ENCODE results near the gene SLC13A2.
"Not testable (repeated sequence)": the region's sequence is repeated elsewhere in the genome, so short reads cannot be mapped to it uniquely, and the experiment has no call there.

SLC13A2 gene

GRCh38 chr17:28518132-28518531 lies 44.7 kb downstream of the SLC13A2 start:
- DNase-seq (ENCODE audit: low read depth): no peak

GRCh38 chr17:28518578-28518977 lies 45.1 kb downstream of the SLC13A2 start:
- no peak for DNase-seq (ENCODE audit: low read depth)

GRCh38 chr17:28519236-28519635 lies 45.8 kb downstream of the SLC13A2 start:
- DNase-seq (ENCODE audit: low read depth): no peak

- DNase-seq (ENCODE audit: low read depth): no peak
Measured at GRCh38 chr17:28520687-28521086, 47.2 kb downstream of the SLC13A2 start.

- no peak for DNase-seq (ENCODE audit: low read depth)
Measured at GRCh38 chr17:28521311-28522085, 48.1 kb downstream of the SLC13A2 start.

GRCh38 chr17:28522281-28522680 lies 48.8 kb downstream of the SLC13A2 start:
- DNase-seq (ENCODE audit: low read depth): not testable (repeated sequence)

- no peak for DNase-seq (ENCODE audit: low read depth)
Measured at GRCh38 chr17:28523186-28523585, 49.7 kb downstream of the SLC13A2 start.

- no peak for DNase-seq (ENCODE audit: low read depth)
Measured at GRCh38 chr17:28523876-28524275, 50.4 kb downstream of the SLC13A2 start.

- DNase-seq (ENCODE audit: low read depth): peak; percentile 30
Measured at GRCh38 chr17:28524476-28525424, 51.3 kb downstream of the SLC13A2 start.

- no peak for DNase-seq (ENCODE audit: low read depth)
Measured at GRCh38 chr17:28526381-28526780, 52.9 kb downstream of the SLC13A2 start.

GRCh38 chr17:28527181-28527681 lies 53.8 kb downstream of the SLC13A2 start:
- no peak for DNase-seq (ENCODE audit: low read depth)

GRCh38 chr17:28527859-28528258 lies 54.4 kb downstream of the SLC13A2 start:
- no peak for DNase-seq (ENCODE audit: low read depth)

- DNase-seq (ENCODE audit: low read depth): no peak
Measured at GRCh38 chr17:28528327-28529012, 55.0 kb downstream of the SLC13A2 start.

- DNase-seq (ENCODE audit: low read depth): no peak
Measured at GRCh38 chr17:28529013-28529400, 55.6 kb downstream of the SLC13A2 start.

GRCh38 chr17:28530250-28530649 lies 56.8 kb downstream of the SLC13A2 start:
- DNase-seq (ENCODE audit: low read depth): no peak

GRCh38 chr17:28530926-28531325 lies 57.5 kb downstream of the SLC13A2 start:
- DNase-seq (ENCODE audit: low read depth): no peak

- DNase-seq (ENCODE audit: low read depth): no peak
Measured at GRCh38 chr17:28532050-28532960, 58.9 kb downstream of the SLC13A2 start.

- no peak for DNase-seq (ENCODE audit: low read depth)
Measured at GRCh38 chr17:28533091-28533807, 59.8 kb downstream of the SLC13A2 start.

GRCh38 chr17:28534740-28535375 lies 61.4 kb downstream of the SLC13A2 start:
- DNase-seq (ENCODE audit: low read depth): no peak
